HG03066 (cell line): ENCODE measurements around the gene STAG1.
"Not testable (repeated sequence)": the region's sequence is repeated elsewhere in the genome, so short reads cannot be mapped to it uniquely, and the experiment has no call there.

Source experiments
- ATAC-seq: cut with Tn5 transposase; IDR thresholded peaks from one replicate; pipeline ENCODE4 v1.9.1; 2021; ENCODE audit warnings: low read depth; ENCODE audit not compliant: unreplicated experiment

STAG1 gene

DNA sequence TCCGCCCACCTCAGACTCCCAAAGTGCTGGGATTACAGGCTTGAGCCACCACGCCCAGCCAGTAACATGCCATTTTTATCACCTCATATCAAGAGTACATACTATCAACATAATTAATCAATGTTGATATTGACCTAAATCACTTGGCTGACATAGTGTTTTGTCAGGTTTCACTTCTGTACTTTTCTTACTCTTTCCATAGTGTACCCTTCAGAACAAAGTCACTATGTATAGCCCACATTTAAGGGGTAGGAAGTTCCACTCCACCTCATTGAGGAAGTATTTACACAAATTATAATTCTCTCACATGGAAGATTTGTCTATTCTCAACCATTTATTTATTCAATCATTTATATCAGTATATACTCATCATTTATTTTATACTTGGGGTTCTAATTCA is 145.2 kb downstream of the STAG1 start:
- no peak for ATAC-seq

- not testable (repeated sequence) for ATAC-seq
These were observed 146.0 kb downstream of the STAG1 start for GRCh38 chr3:136606216-136606615.

GRCh38 chr3:136604961-136605360 is 147.2 kb downstream of the STAG1 start:
- no peak for ATAC-seq

- no peak for ATAC-seq
These were observed 149.4 kb downstream of the STAG1 start for GRCh38 chr3:136602818-136603217.

DNA sequence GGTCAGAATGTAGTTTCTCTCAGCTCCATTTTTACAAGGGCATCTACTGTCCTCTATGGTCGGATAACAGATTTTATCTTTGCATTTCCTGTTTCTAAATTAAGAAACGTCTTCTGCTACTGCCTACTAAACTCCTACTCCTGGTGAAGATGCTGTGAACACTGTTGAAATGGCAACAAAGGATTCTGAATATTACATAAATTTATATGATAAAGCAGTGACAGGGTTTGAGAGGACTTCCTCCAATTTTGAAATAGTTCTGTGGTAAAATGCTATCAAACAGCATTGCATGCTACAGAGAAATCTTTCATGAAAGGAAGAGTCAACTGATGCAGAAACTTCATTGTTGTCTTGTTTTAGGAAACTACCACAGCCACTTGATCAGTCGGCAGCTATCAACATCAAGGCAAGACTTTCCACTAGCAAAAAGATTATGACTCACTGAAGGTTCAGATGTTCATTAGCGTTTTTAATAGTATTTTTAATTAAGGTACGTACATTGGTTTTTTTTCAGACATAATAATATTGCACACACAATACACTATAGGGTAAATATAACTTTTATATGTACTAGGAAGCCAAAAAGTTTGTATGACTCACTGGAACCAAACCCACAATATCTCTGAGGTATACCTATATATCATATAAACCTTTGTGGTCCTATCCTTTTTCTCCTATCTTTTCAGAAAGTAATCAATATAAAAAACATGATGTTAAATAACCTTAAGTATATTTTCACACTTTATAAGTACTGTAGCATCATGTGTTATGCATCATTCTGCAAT is 156.1 kb downstream of the STAG1 start:
- no peak for ATAC-seq

DNA sequence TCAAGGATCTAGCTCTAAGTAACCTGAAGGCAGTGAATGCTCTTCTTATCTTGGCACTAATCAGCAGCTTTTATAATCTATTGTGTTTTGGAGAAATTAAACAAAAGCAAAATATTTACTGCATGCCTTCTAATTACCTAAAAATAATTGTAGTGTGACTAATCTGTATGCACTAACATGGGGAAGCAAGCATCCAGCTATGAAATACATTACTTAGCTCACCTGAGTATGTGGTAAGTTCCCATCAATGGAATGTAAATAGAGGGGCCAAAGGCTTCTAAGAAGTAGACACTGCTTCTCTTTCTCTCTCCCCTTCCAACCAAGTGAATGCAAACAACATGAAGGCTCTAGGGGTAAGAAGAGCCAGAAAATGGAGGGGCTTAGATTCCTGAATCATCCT is 165.6 kb downstream of the STAG1 start:
- no peak for ATAC-seq

- ATAC-seq: no peak
These were observed 167.4 kb downstream of the STAG1 start for GRCh38 chr3:136584728-136585127.

GRCh38 chr3:136583823-136584222 is 168.4 kb downstream of the STAG1 start:
- no peak for ATAC-seq

GRCh38 chr3:136577791-136578190 is 174.4 kb downstream of the STAG1 start:
- ATAC-seq: no peak

GRCh38 chr3:136576279-136577009 is 175.7 kb downstream of the STAG1 start:
- no peak for ATAC-seq

- ATAC-seq: no peak
These were observed 184.5 kb downstream of the STAG1 start for GRCh38 chr3:136567599-136568188.

DNA sequence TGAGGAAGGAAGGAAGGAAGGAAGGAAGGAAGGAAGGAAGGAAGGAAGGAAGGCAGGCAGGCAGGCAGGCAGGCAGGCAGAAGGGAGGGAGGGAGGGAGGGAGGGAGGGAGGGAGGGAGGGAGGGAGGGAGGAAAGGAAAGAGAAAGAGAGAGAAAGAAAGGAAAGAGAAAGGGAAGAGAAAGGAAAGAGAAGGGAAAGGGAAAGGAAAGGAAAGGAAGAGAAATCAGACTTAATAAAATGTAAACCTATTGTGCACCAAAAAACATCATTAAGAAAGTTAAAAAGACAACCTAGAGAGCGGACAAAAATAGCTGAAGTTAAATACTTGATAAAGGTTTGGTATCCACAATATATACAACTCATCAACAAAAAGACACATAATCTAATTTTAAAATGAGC is 187.2 kb downstream of the STAG1 start:
- ATAC-seq: not testable (repeated sequence)

DNA sequence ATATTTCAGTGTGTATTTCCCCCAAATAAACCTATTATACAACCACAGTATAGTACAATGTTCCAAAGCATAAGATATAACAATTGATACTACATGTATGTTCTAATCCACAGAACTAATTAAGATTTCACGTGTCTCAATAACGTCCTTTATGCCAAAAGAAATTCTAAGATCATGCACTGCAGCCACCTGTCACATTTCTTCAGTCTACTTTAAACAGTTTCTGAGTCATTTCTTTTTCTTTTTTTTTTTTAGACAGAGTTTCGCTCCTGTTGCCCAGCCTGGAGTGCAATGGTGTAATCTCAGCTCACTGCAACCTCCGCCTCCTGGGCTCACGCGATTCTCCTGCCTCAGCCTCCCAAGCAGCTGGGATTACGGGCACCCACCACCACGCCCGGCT is 190.2 kb downstream of the STAG1 start:
- no peak for ATAC-seq

GRCh38 chr3:136559896-136560295 is 192.3 kb downstream of the STAG1 start:
- ATAC-seq: no peak

DNA sequence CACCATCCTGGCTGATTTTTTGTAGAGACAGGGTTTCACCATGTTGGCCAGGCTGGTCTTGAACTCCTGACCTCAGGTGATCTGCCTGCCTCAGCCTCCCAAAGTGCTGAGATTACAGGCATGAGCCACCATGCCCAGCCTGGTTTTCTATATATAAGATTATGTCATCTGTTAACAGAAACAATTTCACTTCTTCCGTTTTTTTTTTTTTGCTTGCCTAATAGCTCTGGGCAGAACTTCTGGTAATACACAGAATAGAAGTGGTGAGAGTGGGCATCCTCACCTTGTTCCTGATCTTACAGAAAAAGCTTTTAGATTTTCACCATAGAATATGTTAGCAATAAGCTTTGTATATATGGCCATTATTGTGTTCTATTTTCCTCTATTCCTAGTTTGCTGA is 202.7 kb downstream of the STAG1 start:
- not testable (repeated sequence) for ATAC-seq

- ATAC-seq: no peak
These were observed 204.9 kb downstream of the STAG1 start for GRCh38 chr3:136547293-136547692.

- no peak for ATAC-seq
These were observed 205.5 kb downstream of the STAG1 start for GRCh38 chr3:136546720-136547119.

DNA sequence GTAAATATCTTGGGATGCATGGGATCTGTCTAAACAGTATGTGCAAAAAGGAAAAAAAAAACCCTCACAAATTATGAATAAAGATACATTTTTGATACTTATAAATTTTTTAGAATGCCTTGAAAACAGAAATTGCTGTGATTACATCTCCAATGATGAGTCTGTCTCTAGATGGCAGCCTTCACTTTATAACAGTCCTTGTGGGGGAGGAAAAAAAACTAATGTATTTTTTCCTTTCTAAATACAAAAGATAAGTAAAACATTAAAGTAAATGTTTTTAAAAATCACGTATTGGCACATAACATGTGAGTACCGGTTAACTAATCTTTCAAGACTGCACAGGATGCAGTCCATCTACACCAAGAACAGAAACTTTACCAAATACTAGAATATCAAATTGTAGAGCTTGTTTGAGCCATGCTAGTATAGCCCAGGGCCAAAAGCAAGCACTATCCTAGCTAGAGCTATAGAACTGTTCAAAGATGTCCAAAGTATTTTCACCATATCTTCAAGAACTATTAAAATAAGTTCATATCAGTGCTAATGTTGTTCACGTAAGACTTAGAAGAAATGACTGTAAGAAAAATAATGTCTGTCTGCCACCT is 206.4 kb downstream of the STAG1 start:
- no peak for ATAC-seq

DNA sequence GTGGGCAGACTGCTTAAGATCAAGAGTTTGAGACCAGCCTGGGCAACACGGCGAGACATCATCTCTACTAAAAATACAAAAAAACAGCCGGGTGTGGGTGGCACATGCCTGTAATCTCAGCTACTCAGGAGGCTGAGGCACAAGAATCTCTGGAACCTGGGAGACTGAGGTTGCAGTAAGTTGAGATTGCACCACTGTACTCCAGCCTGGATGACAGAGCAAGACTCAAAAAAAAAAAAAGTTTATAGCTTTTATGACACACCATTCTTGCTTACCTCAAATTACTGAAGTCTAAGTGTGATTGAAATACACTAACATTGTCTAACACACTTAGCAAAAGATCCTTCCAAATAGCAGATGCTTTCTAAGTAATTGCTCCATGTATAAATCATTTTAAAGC is 207.6 kb downstream of the STAG1 start:
- ATAC-seq: no peak

DNA sequence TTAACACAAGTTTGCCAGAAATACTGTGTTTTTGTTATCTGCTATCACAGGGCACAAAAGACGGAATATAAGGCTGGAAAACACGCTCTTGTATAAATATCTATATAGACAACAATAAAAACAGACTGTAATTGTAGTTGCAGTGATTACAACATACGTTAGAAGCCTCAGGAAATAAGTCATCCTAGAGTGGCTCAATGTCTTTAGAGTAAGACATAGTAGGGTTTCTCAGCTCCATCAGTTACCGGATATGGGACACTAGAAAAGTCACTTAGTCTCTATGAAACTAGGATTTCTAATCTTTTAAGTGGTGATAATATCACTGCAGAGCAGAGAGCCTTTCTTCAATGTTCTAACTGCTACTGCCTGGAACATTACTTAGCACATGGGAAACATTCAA is 208.8 kb downstream of the STAG1 start:
- ATAC-seq: no peak

DNA sequence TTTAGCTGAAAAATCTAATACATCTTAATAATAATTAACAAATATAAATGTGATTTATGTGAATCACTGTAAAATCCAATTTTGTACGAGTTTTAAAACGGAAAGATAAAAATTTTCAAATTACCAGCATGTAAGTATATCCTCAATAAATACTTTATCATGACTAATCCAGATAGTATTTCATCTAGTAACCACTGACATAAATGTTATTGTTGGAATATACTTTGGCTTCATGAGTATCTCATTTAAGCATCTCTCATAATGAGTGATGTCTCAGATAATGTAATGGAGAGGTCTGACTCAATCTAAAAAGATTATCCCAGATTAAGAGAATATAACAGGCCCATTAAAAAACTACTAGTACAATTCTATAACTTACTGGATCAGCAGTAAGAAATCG is 216.3 kb downstream of the STAG1 start:
- no peak for ATAC-seq
